SW 1271 (cell line): ENCODE measurements around the gene PTPRN2.
"Not testable (repeated sequence)": the region's sequence is repeated elsewhere in the genome, so short reads cannot be mapped to it uniquely, and the experiment has no call there.

Source experiments
- DNase-seq, 2 experiments: peaks; one replicate each; lab custom pipeline; 2025; lab: John Stamatoyannopoulos, UW

Gene PTPRN2

GRCh38 chr7:158278745-158279320 lies 308.8 kb downstream of the PTPRN2 start:
- DNase-seq, result no peak

- no peak for DNase-seq
These were observed 310.1 kb downstream of the PTPRN2 start for GRCh38 chr7:158277219-158278141.

- no peak for DNase-seq
These were observed 311.0 kb downstream of the PTPRN2 start for GRCh38 chr7:158276414-158277218.

GRCh38 chr7:158275711-158276413 lies 311.8 kb downstream of the PTPRN2 start:
- no peak for DNase-seq

GRCh38 chr7:158274996-158275395 lies 312.6 kb downstream of the PTPRN2 start:
- DNase-seq, result no peak

- no peak for DNase-seq
These were observed 313.2 kb downstream of the PTPRN2 start for GRCh38 chr7:158274404-158274811.

- DNase-seq, result not testable (repeated sequence)
These were observed 313.8 kb downstream of the PTPRN2 start for GRCh38 chr7:158273756-158274342.

GRCh38 chr7:158273138-158273651 lies 314.4 kb downstream of the PTPRN2 start:
- DNase-seq, result no peak

- DNase-seq, result no peak
These were observed 315.0 kb downstream of the PTPRN2 start for GRCh38 chr7:158272509-158273137.

GRCh38 chr7:158272091-158272490 lies 315.5 kb downstream of the PTPRN2 start:
- DNase-seq, result no peak

- no peak for DNase-seq
These were observed 316.0 kb downstream of the PTPRN2 start for GRCh38 chr7:158271646-158272045.

GRCh38 chr7:158270856-158271413 lies 316.7 kb downstream of the PTPRN2 start:
- no peak for DNase-seq

- no peak for DNase-seq
These were observed 317.4 kb downstream of the PTPRN2 start for GRCh38 chr7:158270106-158270775.

- no peak for DNase-seq
These were observed 318.6 kb downstream of the PTPRN2 start for GRCh38 chr7:158268816-158269535.

- no peak for DNase-seq
These were observed 319.7 kb downstream of the PTPRN2 start for GRCh38 chr7:158267742-158268435.

- DNase-seq, result no peak
These were observed 320.5 kb downstream of the PTPRN2 start for GRCh38 chr7:158266817-158267741.

- no peak for DNase-seq
These were observed 321.2 kb downstream of the PTPRN2 start for GRCh38 chr7:158266426-158266816.

GRCh38 chr7:158265743-158266080 lies 321.9 kb downstream of the PTPRN2 start:
- DNase-seq, result no peak
